ENCODE results near the gene MINDY1.

Gene MINDY1

DNA sequence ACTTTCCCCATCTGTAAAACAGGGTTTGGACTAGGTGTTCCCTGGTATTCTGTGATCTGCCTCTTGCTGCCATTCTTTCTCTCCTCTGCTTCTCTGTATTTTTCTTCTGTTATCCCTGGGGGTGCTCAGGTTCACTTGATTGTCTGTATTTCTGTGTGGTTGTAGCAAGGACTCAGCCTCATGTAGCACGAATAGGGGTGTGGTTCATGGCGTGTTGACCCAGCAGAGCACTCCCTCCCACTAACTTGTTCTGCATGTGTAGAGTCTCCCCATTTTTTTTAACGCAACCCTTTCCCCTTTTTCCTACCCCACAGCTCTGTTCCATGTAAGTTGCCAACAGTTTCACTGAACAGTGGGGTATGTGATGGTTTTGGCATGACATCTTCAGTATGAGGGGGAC is 28.5 kb upstream of the MINDY1 start:
- no peaks in the 10 kb centered on the region for H3K36me3 Mint-ChIP-seq
- no peaks in the 10 kb centered on the region for H3K27me3 Mint-ChIP-seq
- no peaks in the 10 kb centered on the region for H3K9me3 Mint-ChIP-seq (ENCODE audit: low read depth)
- no peak overlapping the region for H3K27ac Mint-ChIP-seq
- H3K4me1 Mint-ChIP-seq (ENCODE audit: low read depth): peaks cover 12% of the 10 kb centered on the region
- no peak overlapping the region for H3K4me3 Mint-ChIP-seq

- no peaks in the 10 kb centered on the region for H3K9me3 Mint-ChIP-seq (ENCODE audit: low read depth)
- H3K27me3 Mint-ChIP-seq: no peaks in the 10 kb centered on the region
- H3K27ac Mint-ChIP-seq: no peak overlapping the region
- H3K4me1 Mint-ChIP-seq (ENCODE audit: low read depth): peaks cover 12% of the 10 kb centered on the region
- H3K36me3 Mint-ChIP-seq: peaks cover 4% of the 10 kb centered on the region
- H3K4me3 Mint-ChIP-seq: no peak overlapping the region
Observed at GRCh38 chr1:151032164-151032563, 25.5 kb upstream of the MINDY1 start.

DNA sequence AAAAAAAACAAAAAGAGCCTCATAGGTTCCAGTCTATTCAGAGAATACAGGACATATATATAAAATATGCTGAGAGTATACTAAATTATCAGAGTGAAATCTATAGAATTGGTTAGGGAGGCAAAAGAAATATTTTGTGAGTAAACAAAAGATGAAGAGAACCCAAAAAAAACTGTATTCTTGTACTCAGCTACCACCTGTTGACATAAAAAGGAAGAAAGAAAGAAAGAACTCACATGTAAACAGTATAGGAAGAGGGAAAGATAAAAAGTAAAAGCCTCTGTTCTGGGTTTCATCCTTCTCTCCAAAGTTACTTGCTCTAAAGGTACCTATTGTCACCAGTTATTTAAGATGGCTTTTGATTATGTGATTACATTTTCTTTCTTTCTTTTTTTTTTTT is 19.8 kb upstream of the MINDY1 start:
- Mint-ChIP-seq H3K36me3 (peaks cover 6% of the 10 kb centered on the region), H3K27me3 (no peaks in the 10 kb centered on the region), H3K4me1 (ENCODE audit: low read depth) (peaks cover 8% of the 10 kb centered on the region), H3K27ac (no peak overlapping the region), H3K9me3 (ENCODE audit: low read depth) (no peaks in the 10 kb centered on the region), H3K4me3 (no peak overlapping the region)

DNA sequence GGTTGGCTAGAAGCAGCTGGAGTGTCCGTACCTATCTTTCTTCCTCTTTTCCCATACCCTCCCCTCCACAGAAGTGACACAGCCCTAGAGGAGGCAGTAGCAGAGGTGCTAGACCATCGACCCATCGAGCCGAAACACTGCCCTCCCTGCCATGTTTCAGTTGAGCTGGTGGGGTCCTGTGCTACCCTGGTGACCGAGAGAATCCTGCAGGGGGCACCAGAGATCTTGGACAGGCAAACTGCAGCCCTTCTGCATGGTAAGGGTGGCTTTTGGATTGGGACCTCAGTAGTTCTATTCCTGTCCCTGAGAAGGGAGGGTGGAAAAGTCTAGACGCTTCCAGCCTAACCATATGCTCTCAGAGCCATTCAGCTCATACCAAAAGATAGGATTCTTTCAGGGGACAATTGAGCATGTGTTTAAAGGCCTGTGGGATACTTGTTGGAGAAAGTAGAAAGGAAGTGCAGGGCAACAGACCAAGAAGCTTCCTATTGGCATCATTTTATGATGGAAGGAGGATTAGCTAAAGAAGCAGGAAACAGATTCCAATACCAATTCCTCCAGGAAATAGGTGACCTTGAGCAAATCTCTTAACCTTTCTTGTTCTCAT is 17.9 kb upstream of the MINDY1 start:
- peaks cover 6% of the 10 kb centered on the region for H3K36me3 Mint-ChIP-seq
- peaks cover 8% of the 10 kb centered on the region for H3K4me1 Mint-ChIP-seq (ENCODE audit: low read depth)
- peak overlapping the region; percentile 41 for H3K27ac Mint-ChIP-seq
- H3K9me3 Mint-ChIP-seq (ENCODE audit: low read depth): no peaks in the 10 kb centered on the region
- H3K27me3 Mint-ChIP-seq: no peaks in the 10 kb centered on the region
- peak overlapping the region; percentile 35 for H3K4me3 Mint-ChIP-seq

- Mint-ChIP-seq H3K4me3 (no peak overlapping the region), H3K27me3 (no peaks in the 10 kb centered on the region), H3K9me3 (ENCODE audit: low read depth) (no peaks in the 10 kb centered on the region), H3K4me1 (ENCODE audit: low read depth) (peaks cover 40% of the 10 kb centered on the region), H3K27ac (no peak overlapping the region), H3K36me3 (peaks cover 5% of the 10 kb centered on the region)
Observed at GRCh38 chr1:151013518-151013917, 6.8 kb upstream of the MINDY1 start.

DNA sequence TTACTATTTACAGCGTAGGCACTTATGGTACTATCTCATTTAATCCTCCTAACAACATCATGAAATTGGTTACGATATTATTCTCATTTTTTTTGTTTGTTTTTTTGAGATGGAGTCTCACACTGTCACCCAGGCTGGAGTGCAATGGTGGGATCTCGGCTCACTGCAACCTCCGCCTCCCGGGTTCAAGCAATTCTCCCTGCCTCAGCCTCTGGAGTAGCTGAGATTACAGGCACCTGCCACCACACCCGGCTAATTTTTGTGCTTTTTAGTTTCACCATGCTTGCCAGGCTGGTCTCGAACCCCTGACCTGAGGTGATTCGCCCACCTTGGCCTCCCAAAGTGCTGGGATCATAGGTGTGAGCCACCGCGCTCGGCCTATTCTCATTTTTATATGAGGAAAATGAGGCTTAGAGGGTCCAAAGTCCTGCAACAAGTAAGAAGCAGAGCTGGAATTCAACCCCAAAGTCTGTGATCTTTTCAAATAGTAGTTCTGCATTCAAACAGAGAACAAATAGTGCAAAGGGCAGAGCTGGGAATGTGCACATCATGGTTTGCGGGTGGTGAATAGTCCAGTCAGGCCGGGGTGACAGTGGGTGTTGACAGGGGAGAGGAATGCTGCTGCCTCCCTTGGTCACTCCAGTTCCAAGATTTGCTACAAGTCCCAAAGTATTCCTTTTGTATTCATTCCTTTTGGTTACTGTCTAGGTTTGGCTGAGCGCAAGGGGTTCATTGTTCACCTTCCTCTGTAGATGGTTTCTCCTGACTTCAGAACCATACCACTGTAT is 6.2 kb upstream of the MINDY1 start:
- no peaks in the 10 kb centered on the region for H3K9me3 Mint-ChIP-seq (ENCODE audit: low read depth)
- H3K4me3 Mint-ChIP-seq: peak overlapping the region; percentile 51
- peaks cover 2% of the 10 kb centered on the region for H3K36me3 Mint-ChIP-seq
- no peaks in the 10 kb centered on the region for H3K27me3 Mint-ChIP-seq
- H3K27ac Mint-ChIP-seq: no peak overlapping the region
- H3K4me1 Mint-ChIP-seq (ENCODE audit: low read depth): peaks cover 44% of the 10 kb centered on the region

- H3K27ac Mint-ChIP-seq: peak overlapping the region; percentile 85
- H3K4me3 Mint-ChIP-seq: peak overlapping the region; percentile 56
- H3K36me3 Mint-ChIP-seq: peaks cover 2% of the 10 kb centered on the region
- no peaks in the 10 kb centered on the region for H3K27me3 Mint-ChIP-seq
- H3K4me1 Mint-ChIP-seq (ENCODE audit: low read depth): peaks cover 60% of the 10 kb centered on the region
- H3K9me3 Mint-ChIP-seq (ENCODE audit: low read depth): no peaks in the 10 kb centered on the region
Observed at GRCh38 chr1:151011154-151011850, 4.6 kb upstream of the MINDY1 start.

DNA sequence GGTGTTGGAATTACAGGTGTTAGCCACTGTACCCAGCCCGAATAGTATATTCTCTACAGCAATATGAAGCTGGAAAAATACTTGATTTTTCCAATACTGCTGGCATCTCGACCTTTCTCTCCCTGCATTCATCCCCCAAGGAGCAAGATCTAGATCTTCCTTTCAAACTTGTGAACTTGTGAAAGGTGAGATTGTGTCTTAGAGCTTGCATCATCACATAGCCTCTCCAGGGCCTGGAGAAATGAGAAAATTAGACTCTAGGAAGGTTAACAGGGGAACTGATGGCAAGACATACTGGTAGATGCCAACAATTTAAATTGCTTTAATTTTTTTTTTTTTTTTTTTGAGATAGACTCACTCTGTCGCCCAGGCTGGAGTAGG is 3.6 kb upstream of the MINDY1 start:
- H3K36me3 Mint-ChIP-seq: peaks cover 2% of the 10 kb centered on the region
- peak overlapping the region; percentile 98 for H3K4me3 Mint-ChIP-seq
- no peaks in the 10 kb centered on the region for H3K9me3 Mint-ChIP-seq (ENCODE audit: low read depth)
- H3K27ac Mint-ChIP-seq: peak overlapping the region; percentile 96
- H3K4me1 Mint-ChIP-seq (ENCODE audit: low read depth): peaks cover 69% of the 10 kb centered on the region
- no peaks in the 10 kb centered on the region for H3K27me3 Mint-ChIP-seq

DNA sequence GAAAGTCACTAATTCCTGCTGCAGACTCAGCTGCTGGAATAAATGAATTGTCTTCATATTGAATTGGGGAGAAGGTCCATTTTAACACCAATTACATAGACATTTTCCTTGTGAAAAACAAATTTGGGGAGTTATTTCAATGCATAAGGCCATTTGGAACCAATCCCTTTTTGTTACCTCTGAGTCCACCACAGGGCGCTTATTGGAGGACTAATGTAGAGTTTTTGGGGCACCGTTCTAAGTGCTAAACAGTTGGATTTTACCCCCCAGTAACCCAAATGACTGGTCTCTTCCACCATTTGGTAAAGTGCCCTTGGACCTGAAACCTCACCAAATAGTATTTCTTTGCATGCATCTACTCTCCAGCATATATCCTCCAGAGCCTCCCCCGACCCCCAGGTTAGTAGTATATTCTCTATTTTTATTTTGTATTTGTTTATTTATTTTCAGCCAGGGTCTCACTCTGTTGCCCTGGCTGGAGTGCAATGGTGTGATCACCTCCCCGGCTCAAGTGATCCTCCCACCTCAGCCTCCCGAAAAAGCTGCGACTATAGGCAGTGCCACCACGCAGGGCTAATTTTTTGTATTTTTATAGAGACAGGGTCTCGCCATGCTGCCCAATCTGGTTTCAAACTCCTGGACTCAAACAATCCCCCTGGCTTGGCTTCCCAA is 3.1 kb upstream of the MINDY1 start:
- H3K9me3 Mint-ChIP-seq (ENCODE audit: low read depth): no peaks in the 10 kb centered on the region
- peaks cover 2% of the 10 kb centered on the region for H3K36me3 Mint-ChIP-seq
- H3K27ac Mint-ChIP-seq: peak overlapping the region; percentile 96
- H3K4me1 Mint-ChIP-seq (ENCODE audit: low read depth): peaks cover 74% of the 10 kb centered on the region
- no peaks in the 10 kb centered on the region for H3K27me3 Mint-ChIP-seq
- H3K4me3 Mint-ChIP-seq: peak overlapping the region; percentile 98

- peaks cover 78% of the 10 kb centered on the region for H3K4me1 Mint-ChIP-seq (ENCODE audit: low read depth)
Observed at GRCh38 chr1:151009206-151009587, 2.5 kb upstream of the MINDY1 start.

DNA sequence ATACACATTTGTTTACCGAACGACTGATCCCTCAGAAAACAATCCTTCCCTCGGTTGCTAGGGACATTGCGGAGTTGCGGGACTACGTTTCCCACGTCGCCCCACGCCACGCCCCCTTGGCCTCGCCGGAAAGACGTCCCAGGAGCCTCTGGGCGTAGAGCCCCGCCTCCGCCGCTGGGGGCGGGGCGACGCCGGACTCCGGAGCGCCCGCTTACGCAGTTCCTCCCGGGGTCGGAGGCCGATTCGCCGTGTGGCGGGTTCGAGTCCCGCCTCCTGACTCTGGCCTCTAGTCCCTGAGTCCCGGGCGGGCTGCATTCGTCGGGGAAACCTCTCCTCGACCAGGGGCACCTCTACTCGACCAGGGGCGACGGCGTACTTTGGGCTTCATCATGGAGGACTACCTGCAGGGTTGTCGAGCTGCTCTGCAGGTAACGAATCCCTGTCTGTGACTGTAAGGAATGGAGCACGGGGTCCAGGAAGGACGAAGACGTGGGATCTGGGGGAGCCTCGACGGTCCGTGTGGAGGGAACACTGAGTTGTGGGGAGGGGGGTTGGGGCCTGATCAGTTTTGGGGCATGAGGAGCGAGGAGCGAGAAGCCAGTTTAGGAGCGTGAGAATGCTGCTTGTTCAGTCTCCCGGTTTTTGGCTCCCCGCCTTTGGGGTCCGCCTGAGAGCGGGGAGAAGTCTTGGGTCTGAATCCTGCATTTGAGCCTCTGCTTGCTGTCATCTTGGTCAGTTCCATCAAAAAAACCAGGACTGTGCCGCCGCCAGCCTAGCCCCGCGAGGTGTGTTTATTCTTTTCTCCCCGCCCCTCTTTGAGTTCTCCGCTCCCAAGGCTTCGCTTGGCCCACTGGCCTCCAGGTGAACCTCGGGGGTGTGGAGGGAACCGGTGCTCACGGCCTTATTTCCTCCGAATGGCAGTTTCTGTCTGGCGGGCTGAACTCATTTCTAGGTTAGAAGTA is 1.8 kb upstream of the MINDY1 start, which contains the start of gene PRUNE1:
Gene PRUNE1, plus strand, starts transcription at position 206 of the 962 bp plus-strand sequence. Its CDS starts 184 bp downstream, at position 390.
- H3K4me3 Mint-ChIP-seq: peak within 1 kb of the TSS; percentile 98
- H3K4me1 Mint-ChIP-seq (ENCODE audit: low read depth): peaks cover 82% of the 10 kb centered on the region
- H3K27ac Mint-ChIP-seq: peak within 1 kb of the TSS; percentile 96
- H3K9me3 Mint-ChIP-seq (ENCODE audit: low read depth): no peaks in the 10 kb centered on the region
- no peaks in the 10 kb centered on the region for H3K27me3 Mint-ChIP-seq
- peaks cover 2% of the 10 kb centered on the region for H3K36me3 Mint-ChIP-seq

More at GRCh38 chr1:151009206-151009587, 2.5 kb upstream of the MINDY1 start:
- Mint-ChIP-seq H3K9me3 (ENCODE audit: low read depth) (no peaks in the 10 kb centered on the region), H3K27ac (peak overlapping the region; percentile 96), H3K36me3 (peaks cover 2% of the 10 kb centered on the region), H3K27me3 (no peaks in the 10 kb centered on the region), H3K4me3 (peak overlapping the region; percentile 98)

GRCh38 chr1:151007853-151008243 is 1.1 kb upstream of the MINDY1 start:
- H3K27ac Mint-ChIP-seq: peak overlapping the region; percentile 96
- H3K36me3 Mint-ChIP-seq: peaks cover 2% of the 10 kb centered on the region
- no peaks in the 10 kb centered on the region for H3K9me3 Mint-ChIP-seq (ENCODE audit: low read depth)
- H3K4me1 Mint-ChIP-seq (ENCODE audit: low read depth): peaks cover 81% of the 10 kb centered on the region
- H3K27me3 Mint-ChIP-seq: no peaks in the 10 kb centered on the region
- peak overlapping the region; percentile 98 for H3K4me3 Mint-ChIP-seq

DNA sequence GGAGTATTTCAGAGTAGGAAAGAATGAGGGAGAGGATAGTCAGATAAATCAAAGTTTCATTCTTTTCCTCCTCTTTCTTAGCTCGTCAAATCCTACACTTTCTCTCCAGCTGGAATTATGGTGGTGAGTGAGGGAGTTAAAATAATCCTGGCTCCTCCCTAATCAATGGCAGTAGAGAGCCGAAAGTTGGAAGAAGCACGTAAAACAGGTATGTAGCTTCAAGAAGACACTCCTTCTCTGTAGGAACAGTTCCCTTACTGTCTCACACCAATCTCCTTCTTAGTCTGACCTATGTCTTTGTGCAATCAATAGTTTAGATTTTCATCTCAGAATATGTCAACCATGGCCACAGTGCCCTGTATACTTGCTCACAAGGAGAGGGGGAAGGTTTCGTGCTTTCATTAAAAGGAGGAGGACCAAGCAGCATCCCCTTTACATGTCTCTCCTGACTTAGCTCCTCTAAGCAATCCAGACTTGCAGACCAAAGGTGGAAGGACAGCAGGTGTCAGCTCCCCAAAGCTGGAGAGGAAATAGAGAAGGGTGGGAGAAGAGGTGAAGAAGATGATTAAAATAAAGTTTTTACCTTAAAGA is 878 bp downstream of the MINDY1 start:
- no peaks in the 10 kb centered on the region for H3K27me3 Mint-ChIP-seq
- peaks cover 5% of the 10 kb centered on the region for H3K36me3 Mint-ChIP-seq
- H3K4me3 Mint-ChIP-seq: peak overlapping the region; percentile 98
- H3K27ac Mint-ChIP-seq: peak overlapping the region; percentile 96
- H3K9me3 Mint-ChIP-seq (ENCODE audit: low read depth): no peaks in the 10 kb centered on the region
- H3K4me1 Mint-ChIP-seq (ENCODE audit: low read depth): peaks cover 85% of the 10 kb centered on the region
